ENCODE measurements around the gene BTLA.

BTLA gene

DNA sequence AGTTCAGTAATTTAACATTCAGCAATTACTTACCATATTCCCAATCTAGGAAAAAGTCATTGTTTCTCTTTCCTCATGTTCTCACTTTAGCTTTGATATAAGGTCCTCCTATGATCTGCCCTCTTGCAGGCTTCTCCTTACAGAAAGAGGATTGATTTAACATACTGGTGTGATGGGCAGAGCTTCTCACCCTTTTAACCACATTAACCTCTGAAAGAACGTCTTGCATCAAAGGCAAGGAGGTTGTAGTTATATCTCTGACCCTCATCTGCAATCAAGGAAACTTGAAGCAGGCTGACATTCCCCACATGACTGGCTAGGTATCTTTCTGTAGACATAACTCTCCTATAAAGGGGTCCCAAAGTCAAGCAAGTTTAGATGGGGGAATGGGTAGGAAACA is 39.5 kb downstream of the BTLA start:
- H3K36me3 ChIP-seq (ENCODE audit: control insufficient read depth in 2 of 2, insufficient read depth in 2 of 2, low read length in 2 of 2): no peaks in the 10 kb centered on the region
- H3K9ac ChIP-seq (ENCODE audit: low read depth in 1 of 2, low read length in 2 of 2): no peak overlapping the region
- no peaks in the 10 kb centered on the region for H3K9me3 ChIP-seq (ENCODE audit: control insufficient read depth in 2 of 2, low read length in 2 of 2)
- H3K27me3 ChIP-seq (ENCODE audit: control insufficient read depth in 2 of 2, insufficient read depth in 2 of 2, low read length in 2 of 2): no peaks in the 10 kb centered on the region
- no peak overlapping the region for H3K27ac ChIP-seq (ENCODE audit: low read depth in 2 of 2, low read length in 2 of 2)
- no peak overlapping the region for H3K4me3 ChIP-seq (ENCODE audit: low read length in 2 of 2)
- H3K4me1 ChIP-seq (ENCODE audit: control insufficient read depth in 2 of 2, insufficient read depth in 2 of 2, low read length in 2 of 2): no peaks in the 10 kb centered on the region

DNA sequence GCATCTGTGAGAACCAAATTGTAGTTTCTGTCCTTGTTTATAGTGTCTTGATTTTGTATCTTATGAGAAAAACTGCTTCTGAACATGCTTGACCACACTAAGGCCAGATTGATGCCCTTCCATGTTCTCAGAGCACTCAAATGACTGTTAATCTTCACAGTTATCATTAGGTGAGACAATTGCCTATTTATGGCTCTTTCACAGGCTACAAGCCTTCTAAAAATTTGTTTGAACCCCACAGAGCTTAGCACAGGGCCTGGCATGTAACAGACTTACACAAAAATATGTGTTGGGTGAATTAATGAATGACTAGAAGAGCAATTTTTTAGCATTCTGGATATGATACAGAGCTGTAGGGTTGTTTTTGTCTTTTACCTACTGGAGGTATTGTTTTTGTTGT is 43.1 kb downstream of the BTLA start:
- H3K27ac ChIP-seq (ENCODE audit: low read depth in 2 of 2, low read length in 2 of 2): no peak overlapping the region
- no peak overlapping the region for H3K9ac ChIP-seq (ENCODE audit: low read depth in 1 of 2, low read length in 2 of 2)
- no peaks in the 10 kb centered on the region for H3K27me3 ChIP-seq (ENCODE audit: control insufficient read depth in 2 of 2, insufficient read depth in 2 of 2, low read length in 2 of 2)
- H3K4me1 ChIP-seq (ENCODE audit: control insufficient read depth in 2 of 2, insufficient read depth in 2 of 2, low read length in 2 of 2): no peaks in the 10 kb centered on the region
- H3K4me3 ChIP-seq (ENCODE audit: low read length in 2 of 2): no peak overlapping the region
- no peaks in the 10 kb centered on the region for H3K36me3 ChIP-seq (ENCODE audit: control insufficient read depth in 2 of 2, insufficient read depth in 2 of 2, low read length in 2 of 2)
- H3K9me3 ChIP-seq (ENCODE audit: control insufficient read depth in 2 of 2, low read length in 2 of 2): no peaks in the 10 kb centered on the region

DNA sequence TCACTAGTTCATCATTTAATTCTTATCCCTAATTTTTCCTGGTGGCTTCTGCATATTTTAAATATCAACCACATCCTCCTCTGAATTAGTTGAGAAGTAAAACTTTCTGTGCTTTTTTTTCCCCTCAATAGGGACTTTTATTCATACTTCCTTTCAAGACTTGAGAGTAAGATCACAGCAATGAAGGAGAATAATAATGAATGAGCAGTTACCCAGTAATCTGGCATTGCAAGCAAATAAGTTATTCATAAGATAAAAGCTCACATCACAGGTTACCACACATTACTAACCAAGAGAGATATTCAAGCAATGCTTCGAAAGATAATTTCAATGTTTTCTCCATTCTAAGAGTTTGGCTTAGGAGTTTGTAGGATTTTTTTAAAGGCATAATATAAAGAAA is 50.3 kb downstream of the BTLA start:
- Histone ChIP-seq H3K4me1 (ENCODE audit: control insufficient read depth in 2 of 2, insufficient read depth in 2 of 2, low read length in 2 of 2) (no peaks in the 10 kb centered on the region), H3K9me3 (ENCODE audit: control insufficient read depth in 2 of 2, low read length in 2 of 2) (no peaks in the 10 kb centered on the region), H3K27ac (ENCODE audit: low read depth in 2 of 2, low read length in 2 of 2) (no peak overlapping the region), H3K4me3 (ENCODE audit: low read length in 2 of 2) (no peak overlapping the region), H3K27me3 (ENCODE audit: control insufficient read depth in 2 of 2, insufficient read depth in 2 of 2, low read length in 2 of 2) (no peaks in the 10 kb centered on the region), H3K36me3 (ENCODE audit: control insufficient read depth in 2 of 2, insufficient read depth in 2 of 2, low read length in 2 of 2) (no peaks in the 10 kb centered on the region), H3K9ac (ENCODE audit: low read depth in 1 of 2, low read length in 2 of 2) (no peak overlapping the region)

DNA sequence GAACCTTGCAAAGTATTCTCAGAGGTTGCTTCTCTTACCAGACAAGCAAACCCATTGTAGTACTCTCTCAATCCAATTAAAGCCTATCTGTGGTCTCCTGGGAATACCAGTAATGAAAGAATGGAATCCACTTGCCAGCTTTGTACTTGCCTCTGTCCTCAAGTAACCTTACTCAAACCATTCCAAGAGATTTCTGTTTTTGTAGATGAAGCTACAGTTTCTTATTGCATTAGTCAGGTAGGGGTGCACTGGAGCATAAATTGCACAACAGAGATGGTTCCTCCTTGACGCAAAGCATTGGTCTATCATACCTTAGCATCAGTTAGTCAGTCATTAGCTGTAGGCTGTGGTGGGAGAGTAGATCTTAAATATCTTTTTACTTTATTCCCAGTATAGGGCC is 52.9 kb downstream of the BTLA start:
- no peaks in the 10 kb centered on the region for H3K27me3 ChIP-seq (ENCODE audit: control insufficient read depth in 2 of 2, insufficient read depth in 2 of 2, low read length in 2 of 2)
- no peak overlapping the region for H3K4me3 ChIP-seq (ENCODE audit: low read length in 2 of 2)
- H3K4me1 ChIP-seq (ENCODE audit: control insufficient read depth in 2 of 2, insufficient read depth in 2 of 2, low read length in 2 of 2): no peaks in the 10 kb centered on the region

DNA sequence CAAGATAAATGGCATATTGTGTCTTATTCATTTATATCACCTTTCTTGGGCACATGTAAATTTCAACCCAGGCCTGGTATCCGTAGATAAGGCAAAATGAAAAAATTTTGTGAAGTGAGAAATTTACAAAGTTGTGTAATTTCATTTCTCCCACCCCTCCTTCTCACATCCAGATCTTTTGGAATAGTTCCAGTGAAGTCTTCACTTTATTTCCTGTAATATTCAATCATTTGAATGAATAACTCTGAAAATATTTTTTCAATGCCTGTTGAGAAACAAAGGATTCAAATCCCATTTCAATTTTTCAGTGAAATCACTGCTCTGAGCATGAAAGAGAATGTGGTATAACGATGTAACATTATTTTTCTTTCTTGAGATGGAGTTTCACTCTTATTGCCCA is 53.4 kb downstream of the BTLA start:
- no peak overlapping the region for H3K4me3 ChIP-seq (ENCODE audit: low read length in 2 of 2)
- no peaks in the 10 kb centered on the region for H3K4me1 ChIP-seq (ENCODE audit: control insufficient read depth in 2 of 2, insufficient read depth in 2 of 2, low read length in 2 of 2)
- H3K9ac ChIP-seq (ENCODE audit: low read depth in 1 of 2, low read length in 2 of 2): no peak overlapping the region
- no peaks in the 10 kb centered on the region for H3K36me3 ChIP-seq (ENCODE audit: control insufficient read depth in 2 of 2, insufficient read depth in 2 of 2, low read length in 2 of 2)
- H3K9me3 ChIP-seq (ENCODE audit: control insufficient read depth in 2 of 2, low read length in 2 of 2): no peaks in the 10 kb centered on the region
- no peak overlapping the region for H3K27ac ChIP-seq (ENCODE audit: low read depth in 2 of 2, low read length in 2 of 2)
- H3K27me3 ChIP-seq (ENCODE audit: control insufficient read depth in 2 of 2, insufficient read depth in 2 of 2, low read length in 2 of 2): no peaks in the 10 kb centered on the region

More for the DNA sequence above, 52.9 kb downstream of the BTLA start:
- H3K9me3 ChIP-seq (ENCODE audit: control insufficient read depth in 2 of 2, low read length in 2 of 2): no peaks in the 10 kb centered on the region
- H3K9ac ChIP-seq (ENCODE audit: low read depth in 1 of 2, low read length in 2 of 2): no peak overlapping the region
- no peaks in the 10 kb centered on the region for H3K36me3 ChIP-seq (ENCODE audit: control insufficient read depth in 2 of 2, insufficient read depth in 2 of 2, low read length in 2 of 2)
- H3K27ac ChIP-seq (ENCODE audit: low read depth in 2 of 2, low read length in 2 of 2): no peak overlapping the region

DNA sequence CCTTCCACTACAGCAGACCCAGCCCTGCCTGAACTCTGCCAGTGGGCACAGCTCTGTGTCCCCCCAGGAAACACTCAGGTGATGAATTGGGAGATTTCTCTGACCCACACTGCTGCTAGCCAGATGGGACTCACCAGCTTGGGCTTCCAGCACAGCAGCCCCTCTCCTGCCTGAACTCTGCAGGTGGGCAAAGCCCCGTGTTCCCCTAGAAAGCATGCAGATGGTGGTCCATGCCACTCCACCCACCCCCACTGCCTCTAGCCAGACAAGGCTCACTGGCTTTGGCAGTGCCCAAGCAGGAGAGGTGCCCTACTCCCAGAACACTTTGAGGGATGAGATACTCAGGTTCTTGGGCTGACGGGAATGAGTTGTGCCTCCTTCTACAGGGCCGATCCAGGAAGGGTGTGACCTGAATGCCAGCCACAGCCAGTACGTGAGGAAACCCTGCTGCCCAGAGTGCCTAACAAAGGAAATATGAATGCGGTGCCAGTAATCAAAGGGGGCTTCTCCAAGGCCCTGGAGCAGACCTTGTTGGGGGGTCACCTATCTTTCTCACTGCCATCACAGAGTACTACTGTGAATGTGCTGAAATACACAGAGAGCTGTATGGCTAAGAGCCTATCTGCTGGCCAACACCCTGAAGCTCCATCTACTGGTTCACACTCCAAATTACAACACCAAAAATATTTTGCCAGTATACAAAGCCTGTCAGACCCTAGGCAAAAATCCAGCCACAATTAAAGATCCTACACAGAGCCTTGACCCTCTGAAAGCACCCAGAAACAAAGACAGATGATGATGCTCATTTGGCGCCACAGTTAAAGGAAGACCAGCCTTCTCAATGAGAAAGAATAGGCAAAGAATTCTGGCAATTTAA is 61.9 kb downstream of the BTLA start:
- Histone ChIP-seq H3K4me1 (ENCODE audit: control insufficient read depth in 2 of 2, insufficient read depth in 2 of 2, low read length in 2 of 2) (no peaks in the 10 kb centered on the region), H3K27me3 (ENCODE audit: control insufficient read depth in 2 of 2, insufficient read depth in 2 of 2, low read length in 2 of 2) (no peaks in the 10 kb centered on the region), H3K36me3 (ENCODE audit: control insufficient read depth in 2 of 2, insufficient read depth in 2 of 2, low read length in 2 of 2) (no peaks in the 10 kb centered on the region), H3K27ac (ENCODE audit: low read depth in 2 of 2, low read length in 2 of 2) (no peak overlapping the region), H3K9ac (ENCODE audit: low read depth in 1 of 2, low read length in 2 of 2) (no peak overlapping the region), H3K9me3 (ENCODE audit: control insufficient read depth in 2 of 2, low read length in 2 of 2) (no peaks in the 10 kb centered on the region), H3K4me3 (ENCODE audit: low read length in 2 of 2) (no peak overlapping the region)

DNA sequence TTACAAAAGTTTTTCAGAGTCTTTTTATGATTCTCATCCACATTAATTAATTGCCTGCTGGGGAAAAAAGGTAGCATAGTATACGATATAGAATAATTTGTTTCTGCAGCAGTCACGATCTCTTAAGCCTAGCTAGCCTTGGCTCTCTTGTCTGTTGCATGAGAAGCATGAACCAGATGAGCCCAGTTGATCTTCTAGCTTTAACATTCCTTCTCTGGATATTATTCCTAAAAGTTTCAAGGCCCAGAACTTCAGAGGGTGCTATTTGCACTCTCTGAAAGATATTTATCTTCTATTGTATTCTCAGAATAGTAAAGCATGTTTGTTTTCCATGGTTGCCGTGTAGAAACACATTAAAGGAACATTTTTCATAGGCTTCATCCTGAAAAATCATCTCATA is 69.3 kb downstream of the BTLA start:
- H3K4me1 ChIP-seq (ENCODE audit: control insufficient read depth in 2 of 2, insufficient read depth in 2 of 2, low read length in 2 of 2): no peaks in the 10 kb centered on the region
- no peak overlapping the region for H3K27ac ChIP-seq (ENCODE audit: low read depth in 2 of 2, low read length in 2 of 2)
- no peak overlapping the region for H3K9ac ChIP-seq (ENCODE audit: low read depth in 1 of 2, low read length in 2 of 2)
- no peaks in the 10 kb centered on the region for H3K27me3 ChIP-seq (ENCODE audit: control insufficient read depth in 2 of 2, insufficient read depth in 2 of 2, low read length in 2 of 2)
- no peaks in the 10 kb centered on the region for H3K9me3 ChIP-seq (ENCODE audit: control insufficient read depth in 2 of 2, low read length in 2 of 2)
- H3K4me3 ChIP-seq (ENCODE audit: low read length in 2 of 2): no peak overlapping the region
- no peaks in the 10 kb centered on the region for H3K36me3 ChIP-seq (ENCODE audit: control insufficient read depth in 2 of 2, insufficient read depth in 2 of 2, low read length in 2 of 2)

DNA sequence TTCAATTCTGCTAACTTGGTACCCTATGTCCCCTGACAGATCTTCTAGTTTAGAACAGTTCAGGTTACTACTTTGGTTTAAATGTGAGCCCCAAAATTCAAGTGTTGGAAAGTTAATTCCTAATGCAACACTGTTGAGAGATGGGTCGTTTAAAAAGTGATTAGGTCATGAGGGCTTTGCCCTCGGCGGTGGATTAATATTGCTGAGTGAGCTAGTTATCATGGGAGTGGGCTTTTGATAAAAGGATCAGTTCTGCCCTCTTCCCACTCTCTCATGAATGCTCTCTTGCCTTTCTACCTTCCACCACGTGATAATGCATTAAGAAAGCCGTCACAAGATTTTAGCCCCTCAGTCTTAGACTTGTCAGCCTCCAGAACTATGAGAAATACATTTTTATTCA is 72.1 kb downstream of the BTLA start:
- Histone ChIP-seq H3K4me3 (ENCODE audit: low read length in 2 of 2) (no peak overlapping the region), H3K4me1 (ENCODE audit: control insufficient read depth in 2 of 2, insufficient read depth in 2 of 2, low read length in 2 of 2) (no peaks in the 10 kb centered on the region), H3K27ac (ENCODE audit: low read depth in 2 of 2, low read length in 2 of 2) (no peak overlapping the region), H3K36me3 (ENCODE audit: control insufficient read depth in 2 of 2, insufficient read depth in 2 of 2, low read length in 2 of 2) (no peaks in the 10 kb centered on the region), H3K9ac (ENCODE audit: low read depth in 1 of 2, low read length in 2 of 2) (no peak overlapping the region), H3K9me3 (ENCODE audit: control insufficient read depth in 2 of 2, low read length in 2 of 2) (no peaks in the 10 kb centered on the region), H3K27me3 (ENCODE audit: control insufficient read depth in 2 of 2, insufficient read depth in 2 of 2, low read length in 2 of 2) (no peaks in the 10 kb centered on the region)

DNA sequence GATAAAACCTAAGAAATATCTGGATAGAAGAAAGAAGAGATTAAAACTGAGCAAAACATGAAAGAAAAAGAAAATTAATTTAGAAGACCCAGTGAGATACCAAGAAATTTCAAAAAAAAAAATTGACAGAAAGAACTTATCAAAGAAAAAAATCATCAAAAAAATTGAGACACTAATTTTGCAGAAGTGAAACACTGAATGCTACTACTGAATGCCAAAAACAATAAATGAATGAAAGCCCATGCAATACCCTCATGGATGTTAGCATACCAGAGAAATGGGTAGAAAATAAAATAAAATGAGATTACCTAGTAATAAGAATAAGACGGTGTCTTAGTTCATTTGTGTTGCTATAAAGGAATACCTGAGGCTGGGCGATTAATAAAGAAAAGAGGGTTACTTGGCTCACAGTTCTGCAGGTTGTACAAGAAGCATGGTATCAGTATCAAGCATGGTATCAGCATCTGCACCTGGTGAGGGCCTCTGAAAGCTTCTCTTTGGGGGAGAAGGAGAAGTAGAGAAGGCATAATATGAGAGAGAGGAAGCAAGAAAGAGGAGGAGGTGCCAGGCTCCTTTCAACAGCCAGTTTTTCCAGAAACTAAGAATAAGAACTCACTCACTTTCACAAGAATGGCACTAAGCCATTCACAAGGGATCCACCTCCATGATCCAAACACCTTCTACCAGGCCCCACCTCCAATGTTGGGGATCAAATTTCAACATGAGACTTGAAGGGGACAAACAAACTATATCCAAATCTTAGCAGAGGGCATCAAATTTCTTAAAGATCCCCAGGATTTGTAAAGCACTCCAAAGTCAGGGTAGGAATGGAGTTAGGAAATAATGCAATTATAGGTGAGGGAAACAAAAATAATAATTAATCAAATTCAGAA is 73.2 kb downstream of the BTLA start:
- H3K4me1 ChIP-seq (ENCODE audit: control insufficient read depth in 2 of 2, insufficient read depth in 2 of 2, low read length in 2 of 2): no peaks in the 10 kb centered on the region
- no peaks in the 10 kb centered on the region for H3K9me3 ChIP-seq (ENCODE audit: control insufficient read depth in 2 of 2, low read length in 2 of 2)
- H3K27ac ChIP-seq (ENCODE audit: low read depth in 2 of 2, low read length in 2 of 2): no peak overlapping the region
- H3K4me3 ChIP-seq (ENCODE audit: low read length in 2 of 2): no peak overlapping the region
- no peak overlapping the region for H3K9ac ChIP-seq (ENCODE audit: low read depth in 1 of 2, low read length in 2 of 2)
- no peaks in the 10 kb centered on the region for H3K36me3 ChIP-seq (ENCODE audit: control insufficient read depth in 2 of 2, insufficient read depth in 2 of 2, low read length in 2 of 2)
- H3K27me3 ChIP-seq (ENCODE audit: control insufficient read depth in 2 of 2, insufficient read depth in 2 of 2, low read length in 2 of 2): no peaks in the 10 kb centered on the region

DNA sequence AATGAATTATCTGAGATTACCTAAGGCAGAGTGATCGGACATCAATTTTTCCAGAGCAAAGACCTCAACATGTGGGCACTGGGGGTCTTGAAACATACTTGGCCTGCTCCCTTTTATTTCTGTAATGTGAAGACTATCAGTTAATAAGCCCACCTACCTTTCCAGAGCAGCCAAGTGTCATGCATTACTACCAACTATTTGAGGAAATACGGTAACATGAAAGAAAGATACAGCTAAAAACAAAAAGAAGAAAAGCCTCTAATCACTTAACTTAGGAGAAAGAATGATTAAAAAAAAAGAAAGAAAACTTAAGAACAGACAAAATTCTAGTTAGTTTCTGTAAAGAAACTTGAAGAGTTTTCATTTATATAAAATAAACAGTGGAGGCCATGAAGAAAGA is 73.9 kb downstream of the BTLA start:
- no peaks in the 10 kb centered on the region for H3K4me1 ChIP-seq (ENCODE audit: control insufficient read depth in 2 of 2, insufficient read depth in 2 of 2, low read length in 2 of 2)
- H3K9ac ChIP-seq (ENCODE audit: low read depth in 1 of 2, low read length in 2 of 2): no peak overlapping the region
- no peak overlapping the region for H3K27ac ChIP-seq (ENCODE audit: low read depth in 2 of 2, low read length in 2 of 2)
- no peaks in the 10 kb centered on the region for H3K36me3 ChIP-seq (ENCODE audit: control insufficient read depth in 2 of 2, insufficient read depth in 2 of 2, low read length in 2 of 2)
- no peak overlapping the region for H3K4me3 ChIP-seq (ENCODE audit: low read length in 2 of 2)
- H3K27me3 ChIP-seq (ENCODE audit: control insufficient read depth in 2 of 2, insufficient read depth in 2 of 2, low read length in 2 of 2): no peaks in the 10 kb centered on the region
- no peaks in the 10 kb centered on the region for H3K9me3 ChIP-seq (ENCODE audit: control insufficient read depth in 2 of 2, low read length in 2 of 2)
